Neural cell (in vitro differentiated cells): ENCODE measurements around the gene DEFB132. TPM values are rescaled to one million over a fixed set of nuclear protein-coding genes. Genes with fewer than 3 reads are reported as not detected.

Experiments used
- H2AFZ ChIP-seq: fragments of 200-600, 300-800 bp; sonication (generic), shearing (Covaris generic); 2 replicates; pipeline ENCODE4 v1.6.0; 2014; ENCODE audit warnings: low read depth, mild to moderate bottlenecking, antibody characterized with exemption, low read length, moderate library complexity
- H3F3A ChIP-seq: fragments of 200-600 bp; shearing (Covaris generic); 2 replicates; pipeline ENCODE4 v1.6.1; 2016; ENCODE audit warnings: mild to moderate bottlenecking, moderate library complexity, mixed read lengths, antibody characterized with exemption, low read length; ENCODE audit not compliant: insufficient read depth, poor library complexity, severe bottlenecking
- H3K27ac ChIP-seq: fragments of 200-600, 300-800 bp; sonication (generic), shearing (Covaris generic); 2 replicates; pipeline ENCODE4 v1.5.1; 2014; ENCODE audit warnings: mild to moderate bottlenecking, low read length, moderate library complexity
- H3K27me3 ChIP-seq: fragments of 300-800, 200-600 bp; sonication (generic), shearing (Covaris generic); 2 replicates; pipeline ENCODE4 v1.6.0; 2014; ENCODE audit warnings: mild to moderate bottlenecking, low read depth, low read length, moderate library complexity; ENCODE audit not compliant: insufficient read depth
- H3K36me3 ChIP-seq: fragments of 300-800, 200-600 bp; sonication (generic), shearing (Covaris generic); 2 replicates; pipeline ENCODE4 v1.5.1; 2014; ENCODE audit warnings: mild to moderate bottlenecking, antibody characterized with exemption, low read length, moderate library complexity; ENCODE audit not compliant: insufficient read depth
- H3K4me2 ChIP-seq: fragments of 300-800, 200-600 bp; sonication (generic), shearing (Covaris generic); 2 replicates; pipeline ENCODE4 v1.6.0; 2014; ENCODE audit warnings: mild to moderate bottlenecking, low read length
- H3K4me3 ChIP-seq: fragments of 300-800, 200-600 bp; sonication (generic), shearing (Covaris generic); 2 replicates; pipeline ENCODE4 v1.5.1; 2014; ENCODE audit warnings: mild to moderate bottlenecking, low read length, moderate library complexity
- H3K79me2 ChIP-seq: fragments of 200-600 bp; shearing (Covaris generic); replicated peaks from 2 replicates; pipeline ENCODE4 v1.6.0; 2014; ENCODE audit warnings: mild to moderate bottlenecking, low read length, moderate library complexity; ENCODE audit not compliant: insufficient read depth
- H3K9ac ChIP-seq: fragments of 300-800, 200-600 bp; sonication (generic), shearing (Covaris generic); 2 replicates; pipeline ENCODE4 v1.6.1; 2016; ENCODE audit warnings: mild to moderate bottlenecking, low read length, mixed read lengths
- H3K9me2 ChIP-seq: fragments of 200-600 bp; shearing (Covaris generic); 2 replicates; pipeline ENCODE4 v1.6.1; 2016; ENCODE audit warnings: mild to moderate bottlenecking, low read length, mixed read lengths; ENCODE audit not compliant: insufficient read depth
- H3K9me3 ChIP-seq: fragments of 200-600, 300-800 bp; sonication (generic), shearing (Covaris generic); 2 replicates; pipeline ENCODE4 v1.6.1; 2016; ENCODE audit warnings: mild to moderate bottlenecking, mixed run types, low read length, moderate library complexity, mixed read lengths
- H4K20me1 ChIP-seq: fragments of 200-600 bp; shearing (Covaris generic); 2 replicates; pipeline ENCODE4 v1.6.1; 2016; ENCODE audit warnings: mild to moderate bottlenecking, mixed run types; ENCODE audit not compliant: insufficient read depth
- EP300 ChIP-seq: fragments of 450-650 bp; conservative IDR thresholded peaks from 2 replicates; pipeline ENCODE4 v1.6.1; 2014; ENCODE audit warnings: antibody characterized with exemption, mild to moderate bottlenecking, moderate library complexity; ENCODE audit not compliant: poor library complexity, severe bottlenecking
- EZH2 ChIP-seq: fragments of 200-600, 300-800 bp; shearing (Covaris generic), sonication (generic); IDR thresholded peaks from 2 replicates; pipeline ENCODE4 v1.6.1; 2014; ENCODE audit warnings: antibody characterized with exemption, low read length, borderline replicate concordance, mild to moderate bottlenecking; ENCODE audit not compliant: insufficient read depth, poor library complexity, severe bottlenecking
- MXI1 ChIP-seq: fragments of 450-650 bp; conservative IDR thresholded peaks from 2 replicates; pipeline ENCODE4 v1.6.1; 2014; ENCODE audit warnings: antibody characterized with exemption, mild to moderate bottlenecking; ENCODE audit not compliant: poor library complexity, severe bottlenecking
- POLR2AphosphoS5 ChIP-seq: IDR thresholded peaks from 2 replicates; pipeline ENCODE4 v1.6.1; 2012
- RAD21 ChIP-seq: fragments of 450-650 bp; conservative IDR thresholded peaks from 2 replicates; pipeline ENCODE4 v1.6.1; 2014; ENCODE audit warnings: antibody characterized with exemption, mild to moderate bottlenecking, moderate library complexity
- SMC3 ChIP-seq: fragments of 450-650 bp; conservative IDR thresholded peaks from 2 replicates; pipeline ENCODE4 v1.6.1; 2014; ENCODE audit warnings: antibody characterized with exemption, mild to moderate bottlenecking, moderate library complexity; ENCODE audit not compliant: poor library complexity
- TAF1 ChIP-seq: IDR thresholded peaks from 2 replicates; pipeline ENCODE4 v1.6.1; 2012; ENCODE audit warnings: low read depth
- polyA plus RNA-seq: library from polyadenylated mRNA; depleted of rRNA; stranded (reverse); fragments of >200 nt; gene quantifications from 2 replicates; pipeline ENCODE4 v1.2.3, GENCODE V29; 2014
- TF ChIP-seq, protein P1 (sequence below): fragments of 450-650 bp; IDR thresholded peaks from 2 replicates; pipeline ENCODE4 v1.5.1; 2014; ENCODE audit warnings: antibody characterized with exemption, mild to moderate bottlenecking, moderate library complexity; ENCODE audit not compliant: poor library complexity, severe bottlenecking
- TF ChIP-seq, protein P2 (sequence below): IDR thresholded peaks from 2 replicates; pipeline ENCODE4 v1.6.1; 2012; ENCODE audit warnings: borderline replicate concordance

DEFB132 gene
- polyA plus RNA-seq, 1 donor from 2014 or later = not detected

DNA sequence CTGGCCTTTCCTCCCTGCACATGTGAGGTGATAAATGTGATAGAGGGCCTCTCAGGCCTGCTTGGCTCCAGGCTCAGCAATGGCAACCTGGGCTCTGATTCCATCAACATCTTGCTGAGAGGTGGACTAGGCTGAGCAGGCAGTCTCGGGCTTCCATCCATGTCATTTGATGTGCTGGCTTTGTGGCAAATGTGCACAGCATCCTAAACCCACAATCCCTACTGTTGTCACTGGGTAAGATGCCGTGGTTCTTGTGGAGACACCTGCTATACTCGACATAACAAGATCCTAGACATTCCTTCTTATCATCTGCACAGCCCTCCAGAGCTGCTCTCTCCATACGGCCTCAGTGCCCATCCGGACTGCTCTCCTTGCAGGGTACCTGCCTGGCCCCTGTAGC lies 37.1 kb downstream of the DEFB132 start:
- H3K79me2 ChIP-seq = peaks cover 28% of the 10 kb centered on the region
- no peak overlapping the region for H2AFZ ChIP-seq
- peaks cover 3% of the 10 kb centered on the region for H3F3A ChIP-seq

DNA sequence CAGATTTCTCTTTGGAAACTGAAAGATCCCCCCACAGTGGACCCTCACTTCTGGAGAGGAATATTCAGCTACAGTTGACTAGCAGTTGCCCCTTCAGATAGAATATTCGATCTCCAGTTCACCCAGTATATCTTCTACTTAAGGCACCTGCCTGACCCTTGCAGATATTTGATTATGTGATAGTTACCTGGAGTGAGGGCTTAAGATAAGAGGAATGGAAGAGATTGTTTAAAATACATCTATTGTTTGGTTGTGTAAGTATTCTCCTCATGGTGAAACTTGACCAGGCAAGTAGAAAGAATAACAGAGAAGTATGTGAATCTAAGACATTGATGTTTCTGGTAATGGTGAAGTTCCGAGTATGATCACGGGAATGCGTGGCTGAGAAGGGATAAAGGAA lies 38.3 kb downstream of the DEFB132 start:
- TF ChIP-seq EZH2 (no peak), EP300 (no peak), POLR2AphosphoS5 (no peak), TAF1 (no peak)
- TF ChIP-seq, protein P1, sequence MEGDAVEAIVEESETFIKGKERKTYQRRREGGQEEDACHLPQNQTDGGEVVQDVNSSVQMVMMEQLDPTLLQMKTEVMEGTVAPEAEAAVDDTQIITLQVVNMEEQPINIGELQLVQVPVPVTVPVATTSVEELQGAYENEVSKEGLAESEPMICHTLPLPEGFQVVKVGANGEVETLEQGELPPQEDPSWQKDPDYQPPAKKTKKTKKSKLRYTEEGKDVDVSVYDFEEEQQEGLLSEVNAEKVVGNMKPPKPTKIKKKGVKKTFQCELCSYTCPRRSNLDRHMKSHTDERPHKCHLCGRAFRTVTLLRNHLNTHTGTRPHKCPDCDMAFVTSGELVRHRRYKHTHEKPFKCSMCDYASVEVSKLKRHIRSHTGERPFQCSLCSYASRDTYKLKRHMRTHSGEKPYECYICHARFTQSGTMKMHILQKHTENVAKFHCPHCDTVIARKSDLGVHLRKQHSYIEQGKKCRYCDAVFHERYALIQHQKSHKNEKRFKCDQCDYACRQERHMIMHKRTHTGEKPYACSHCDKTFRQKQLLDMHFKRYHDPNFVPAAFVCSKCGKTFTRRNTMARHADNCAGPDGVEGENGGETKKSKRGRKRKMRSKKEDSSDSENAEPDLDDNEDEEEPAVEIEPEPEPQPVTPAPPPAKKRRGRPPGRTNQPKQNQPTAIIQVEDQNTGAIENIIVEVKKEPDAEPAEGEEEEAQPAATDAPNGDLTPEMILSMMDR = no peak
- H3F3A ChIP-seq = peaks cover 3% of the 10 kb centered on the region
- H3K4me2 ChIP-seq = no peak overlapping the region

More for the DNA sequence above, 37.1 kb downstream of the DEFB132 start:
- no peaks in the 10 kb centered on the region for H3K36me3 ChIP-seq
- no peaks in the 10 kb centered on the region for H3K9me3 ChIP-seq
- H3K4me3 ChIP-seq = no peak overlapping the region
- no peak for TF ChIP-seq RAD21
- no peak for TF ChIP-seq SMC3
- TF ChIP-seq EP300 = no peak
- TF ChIP-seq, protein P2, sequence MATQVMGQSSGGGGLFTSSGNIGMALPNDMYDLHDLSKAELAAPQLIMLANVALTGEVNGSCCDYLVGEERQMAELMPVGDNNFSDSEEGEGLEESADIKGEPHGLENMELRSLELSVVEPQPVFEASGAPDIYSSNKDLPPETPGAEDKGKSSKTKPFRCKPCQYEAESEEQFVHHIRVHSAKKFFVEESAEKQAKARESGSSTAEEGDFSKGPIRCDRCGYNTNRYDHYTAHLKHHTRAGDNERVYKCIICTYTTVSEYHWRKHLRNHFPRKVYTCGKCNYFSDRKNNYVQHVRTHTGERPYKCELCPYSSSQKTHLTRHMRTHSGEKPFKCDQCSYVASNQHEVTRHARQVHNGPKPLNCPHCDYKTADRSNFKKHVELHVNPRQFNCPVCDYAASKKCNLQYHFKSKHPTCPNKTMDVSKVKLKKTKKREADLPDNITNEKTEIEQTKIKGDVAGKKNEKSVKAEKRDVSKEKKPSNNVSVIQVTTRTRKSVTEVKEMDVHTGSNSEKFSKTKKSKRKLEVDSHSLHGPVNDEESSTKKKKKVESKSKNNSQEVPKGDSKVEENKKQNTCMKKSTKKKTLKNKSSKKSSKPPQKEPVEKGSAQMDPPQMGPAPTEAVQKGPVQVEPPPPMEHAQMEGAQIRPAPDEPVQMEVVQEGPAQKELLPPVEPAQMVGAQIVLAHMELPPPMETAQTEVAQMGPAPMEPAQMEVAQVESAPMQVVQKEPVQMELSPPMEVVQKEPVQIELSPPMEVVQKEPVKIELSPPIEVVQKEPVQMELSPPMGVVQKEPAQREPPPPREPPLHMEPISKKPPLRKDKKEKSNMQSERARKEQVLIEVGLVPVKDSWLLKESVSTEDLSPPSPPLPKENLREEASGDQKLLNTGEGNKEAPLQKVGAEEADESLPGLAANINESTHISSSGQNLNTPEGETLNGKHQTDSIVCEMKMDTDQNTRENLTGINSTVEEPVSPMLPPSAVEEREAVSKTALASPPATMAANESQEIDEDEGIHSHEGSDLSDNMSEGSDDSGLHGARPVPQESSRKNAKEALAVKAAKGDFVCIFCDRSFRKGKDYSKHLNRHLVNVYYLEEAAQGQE = no peak
- no peak for TF ChIP-seq MXI1
- no peaks in the 10 kb centered on the region for H4K20me1 ChIP-seq
- no peak overlapping the region for H3K9ac ChIP-seq
- H3K27ac ChIP-seq = no peak overlapping the region
- no peaks in the 10 kb centered on the region for H3K27me3 ChIP-seq
- H3K9me2 ChIP-seq = no peaks in the 10 kb centered on the region
- no peak overlapping the region for H3K4me2 ChIP-seq

More for the DNA sequence above, 38.3 kb downstream of the DEFB132 start:
- Histone ChIP-seq H3K9me3 (no peaks in the 10 kb centered on the region), H3K36me3 (no peaks in the 10 kb centered on the region), H3K9ac (no peak overlapping the region), H3K27ac (no peak overlapping the region), H3K27me3 (no peaks in the 10 kb centered on the region), H3K9me2 (no peaks in the 10 kb centered on the region), H2AFZ (no peak overlapping the region), H3K79me2 (peaks cover 37% of the 10 kb centered on the region), H3K4me3 (no peak overlapping the region), H4K20me1 (no peaks in the 10 kb centered on the region)
